WTC11 (cell line): ENCODE measurements around the gene NMUR2.

Experiments used
- CREB1 ChIP-seq: sonication (generic); formaldehyde crosslinking; IDR thresholded peaks from 2 replicates; pipeline ENCODE4 v1.8.0; 2023; ENCODE audit warnings: mild to moderate bottlenecking, missing genetic modification reagents
- FOXK1 ChIP-seq: sonication (generic); formaldehyde crosslinking; IDR thresholded peaks from 2 replicates; pipeline ENCODE4 v1.8.0; 2022; ENCODE audit warnings: mild to moderate bottlenecking, moderate library complexity, missing genetic modification reagents
- IRF2 ChIP-seq: sonication (generic); formaldehyde crosslinking; IDR thresholded peaks from 2 replicates; pipeline ENCODE4 v1.8.0; 2022; ENCODE audit warnings: low read depth, missing genetic modification reagents, borderline replicate concordance
- NR2C2 ChIP-seq: sonication (generic); formaldehyde crosslinking; IDR thresholded peaks from 2 replicates; pipeline ENCODE4 v1.8.0; 2022; ENCODE audit warnings: mild to moderate bottlenecking, missing genetic modification reagents
- RELA ChIP-seq: sonication (generic); formaldehyde crosslinking; IDR thresholded peaks from 2 replicates; pipeline ENCODE4 v1.8.1; 2022; ENCODE audit warnings: missing genetic modification reagents, mild to moderate bottlenecking, borderline replicate concordance
- TF ChIP-seq, protein P1 (sequence below): fragments of 250-450 bp; sonication (Bioruptor Pico); IDR thresholded peaks from 2 replicates; pipeline ENCODE4 v2.1.2; 2022; ENCODE audit warnings: mild to moderate bottlenecking, moderate library complexity
- TF ChIP-seq, protein P2 (sequence below): sonication (generic); formaldehyde crosslinking; IDR thresholded peaks from 2 replicates; pipeline ENCODE4 v1.8.1; 2022; ENCODE audit warnings: mild to moderate bottlenecking, missing genetic modification reagents, moderate library complexity, borderline replicate concordance
- TF ChIP-seq, protein P3 (sequence below): sonication (generic); formaldehyde crosslinking; IDR thresholded peaks from 2 replicates; pipeline ENCODE4 v1.8.1; 2022; ENCODE audit warnings: low read depth, mild to moderate bottlenecking, moderate library complexity, missing genetic modification reagents, borderline replicate concordance
- TF ChIP-seq, protein P4 (sequence below): sonication (generic); formaldehyde crosslinking; IDR thresholded peaks from 2 replicates; pipeline ENCODE4 v1.8.0; 2022; ENCODE audit warnings: mild to moderate bottlenecking, missing genetic modification reagents
- TF ChIP-seq, protein P5 (sequence below): sonication (generic); formaldehyde crosslinking; IDR thresholded peaks from 2 replicates; pipeline ENCODE4 v1.8.1; 2023; ENCODE audit warnings: mild to moderate bottlenecking, missing genetic modification reagents, moderate library complexity
- TF ChIP-seq, protein P6 (sequence below): fragments of 200-600 bp; IDR thresholded peaks from 2 replicates; pipeline ENCODE4 v1.8.0; 2022; ENCODE audit warnings: antibody characterized with exemption
- TF ChIP-seq, protein P7 (sequence below): sonication (generic); formaldehyde crosslinking; IDR thresholded peaks from 2 replicates; pipeline ENCODE4 v1.8.1; 2022; ENCODE audit warnings: low read depth, missing genetic modification reagents, borderline replicate concordance

DNA sequence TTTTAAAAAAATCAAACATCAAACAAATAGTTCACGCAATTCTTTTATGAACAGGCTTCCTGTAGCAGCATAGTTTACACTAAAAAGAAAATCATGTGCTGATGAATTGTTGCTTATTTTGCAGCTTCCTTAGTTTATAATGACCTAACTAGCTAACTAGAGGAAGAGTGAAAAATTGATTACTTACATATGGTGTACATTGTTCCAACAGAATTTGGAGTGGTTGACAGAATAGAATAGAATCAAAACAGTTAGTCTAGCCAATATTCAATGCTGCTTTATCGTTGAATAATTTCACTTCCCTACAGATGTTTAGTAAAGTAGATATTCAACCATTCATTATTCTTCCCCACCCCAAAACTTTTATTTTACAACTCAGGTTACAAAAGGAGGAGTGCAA lies 4.2 kb downstream of the NMUR2 start:
- TF ChIP-seq CREB1 (CRISPR knock-in tag) (no peak), IRF2 (CRISPR knock-in tag) (no peak), RELA (CRISPR knock-in tag) (no peak), NR2C2 (CRISPR knock-in tag) (no peak), FOXK1 (CRISPR knock-in tag) (no peak)
- TF ChIP-seq, protein P1, sequence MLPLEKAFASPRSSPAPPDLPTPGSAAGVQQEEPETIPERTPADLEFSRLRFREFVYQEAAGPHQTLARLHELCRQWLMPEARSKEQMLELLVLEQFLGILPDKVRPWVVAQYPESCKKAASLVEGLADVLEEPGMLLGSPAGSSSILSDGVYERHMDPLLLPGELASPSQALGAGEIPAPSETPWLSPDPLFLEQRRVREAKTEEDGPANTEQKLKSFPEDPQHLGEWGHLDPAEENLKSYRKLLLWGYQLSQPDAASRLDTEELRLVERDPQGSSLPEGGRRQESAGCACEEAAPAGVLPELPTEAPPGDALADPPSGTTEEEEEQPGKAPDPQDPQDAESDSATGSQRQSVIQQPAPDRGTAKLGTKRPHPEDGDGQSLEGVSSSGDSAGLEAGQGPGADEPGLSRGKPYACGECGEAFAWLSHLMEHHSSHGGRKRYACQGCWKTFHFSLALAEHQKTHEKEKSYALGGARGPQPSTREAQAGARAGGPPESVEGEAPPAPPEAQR (CRISPR knock-in tag): no peak
- TF ChIP-seq, protein P2, sequence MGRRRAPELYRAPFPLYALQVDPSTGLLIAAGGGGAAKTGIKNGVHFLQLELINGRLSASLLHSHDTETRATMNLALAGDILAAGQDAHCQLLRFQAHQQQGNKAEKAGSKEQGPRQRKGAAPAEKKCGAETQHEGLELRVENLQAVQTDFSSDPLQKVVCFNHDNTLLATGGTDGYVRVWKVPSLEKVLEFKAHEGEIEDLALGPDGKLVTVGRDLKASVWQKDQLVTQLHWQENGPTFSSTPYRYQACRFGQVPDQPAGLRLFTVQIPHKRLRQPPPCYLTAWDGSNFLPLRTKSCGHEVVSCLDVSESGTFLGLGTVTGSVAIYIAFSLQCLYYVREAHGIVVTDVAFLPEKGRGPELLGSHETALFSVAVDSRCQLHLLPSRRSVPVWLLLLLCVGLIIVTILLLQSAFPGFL (CRISPR knock-in tag): no peak
- TF ChIP-seq, protein P3, sequence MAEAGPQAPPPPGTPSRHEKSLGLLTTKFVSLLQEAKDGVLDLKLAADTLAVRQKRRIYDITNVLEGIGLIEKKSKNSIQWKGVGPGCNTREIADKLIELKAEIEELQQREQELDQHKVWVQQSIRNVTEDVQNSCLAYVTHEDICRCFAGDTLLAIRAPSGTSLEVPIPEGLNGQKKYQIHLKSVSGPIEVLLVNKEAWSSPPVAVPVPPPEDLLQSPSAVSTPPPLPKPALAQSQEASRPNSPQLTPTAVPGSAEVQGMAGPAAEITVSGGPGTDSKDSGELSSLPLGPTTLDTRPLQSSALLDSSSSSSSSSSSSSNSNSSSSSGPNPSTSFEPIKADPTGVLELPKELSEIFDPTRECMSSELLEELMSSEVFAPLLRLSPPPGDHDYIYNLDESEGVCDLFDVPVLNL (CRISPR knock-in tag): no peak
- TF ChIP-seq, protein P4, sequence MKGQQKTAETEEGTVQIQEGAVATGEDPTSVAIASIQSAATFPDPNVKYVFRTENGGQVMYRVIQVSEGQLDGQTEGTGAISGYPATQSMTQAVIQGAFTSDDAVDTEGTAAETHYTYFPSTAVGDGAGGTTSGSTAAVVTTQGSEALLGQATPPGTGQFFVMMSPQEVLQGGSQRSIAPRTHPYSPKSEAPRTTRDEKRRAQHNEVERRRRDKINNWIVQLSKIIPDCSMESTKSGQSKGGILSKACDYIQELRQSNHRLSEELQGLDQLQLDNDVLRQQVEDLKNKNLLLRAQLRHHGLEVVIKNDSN (CRISPR knock-in tag): no peak
- TF ChIP-seq, protein P5, sequence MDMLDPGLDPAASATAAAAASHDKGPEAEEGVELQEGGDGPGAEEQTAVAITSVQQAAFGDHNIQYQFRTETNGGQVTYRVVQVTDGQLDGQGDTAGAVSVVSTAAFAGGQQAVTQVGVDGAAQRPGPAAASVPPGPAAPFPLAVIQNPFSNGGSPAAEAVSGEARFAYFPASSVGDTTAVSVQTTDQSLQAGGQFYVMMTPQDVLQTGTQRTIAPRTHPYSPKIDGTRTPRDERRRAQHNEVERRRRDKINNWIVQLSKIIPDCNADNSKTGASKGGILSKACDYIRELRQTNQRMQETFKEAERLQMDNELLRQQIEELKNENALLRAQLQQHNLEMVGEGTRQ (CRISPR knock-in tag): no peak
- TF ChIP-seq, protein P6, sequence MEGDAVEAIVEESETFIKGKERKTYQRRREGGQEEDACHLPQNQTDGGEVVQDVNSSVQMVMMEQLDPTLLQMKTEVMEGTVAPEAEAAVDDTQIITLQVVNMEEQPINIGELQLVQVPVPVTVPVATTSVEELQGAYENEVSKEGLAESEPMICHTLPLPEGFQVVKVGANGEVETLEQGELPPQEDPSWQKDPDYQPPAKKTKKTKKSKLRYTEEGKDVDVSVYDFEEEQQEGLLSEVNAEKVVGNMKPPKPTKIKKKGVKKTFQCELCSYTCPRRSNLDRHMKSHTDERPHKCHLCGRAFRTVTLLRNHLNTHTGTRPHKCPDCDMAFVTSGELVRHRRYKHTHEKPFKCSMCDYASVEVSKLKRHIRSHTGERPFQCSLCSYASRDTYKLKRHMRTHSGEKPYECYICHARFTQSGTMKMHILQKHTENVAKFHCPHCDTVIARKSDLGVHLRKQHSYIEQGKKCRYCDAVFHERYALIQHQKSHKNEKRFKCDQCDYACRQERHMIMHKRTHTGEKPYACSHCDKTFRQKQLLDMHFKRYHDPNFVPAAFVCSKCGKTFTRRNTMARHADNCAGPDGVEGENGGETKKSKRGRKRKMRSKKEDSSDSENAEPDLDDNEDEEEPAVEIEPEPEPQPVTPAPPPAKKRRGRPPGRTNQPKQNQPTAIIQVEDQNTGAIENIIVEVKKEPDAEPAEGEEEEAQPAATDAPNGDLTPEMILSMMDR: no peak
- TF ChIP-seq, protein P7, sequence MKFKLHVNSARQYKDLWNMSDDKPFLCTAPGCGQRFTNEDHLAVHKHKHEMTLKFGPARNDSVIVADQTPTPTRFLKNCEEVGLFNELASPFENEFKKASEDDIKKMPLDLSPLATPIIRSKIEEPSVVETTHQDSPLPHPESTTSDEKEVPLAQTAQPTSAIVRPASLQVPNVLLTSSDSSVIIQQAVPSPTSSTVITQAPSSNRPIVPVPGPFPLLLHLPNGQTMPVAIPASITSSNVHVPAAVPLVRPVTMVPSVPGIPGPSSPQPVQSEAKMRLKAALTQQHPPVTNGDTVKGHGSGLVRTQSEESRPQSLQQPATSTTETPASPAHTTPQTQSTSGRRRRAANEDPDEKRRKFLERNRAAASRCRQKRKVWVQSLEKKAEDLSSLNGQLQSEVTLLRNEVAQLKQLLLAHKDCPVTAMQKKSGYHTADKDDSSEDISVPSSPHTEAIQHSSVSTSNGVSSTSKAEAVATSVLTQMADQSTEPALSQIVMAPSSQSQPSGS (CRISPR knock-in tag): no peak
